Measurements from ENCODE around the gene NFKBIL1. TPM values are rescaled to one million over a fixed set of nuclear protein-coding genes. Genes with fewer than 3 reads are reported as not detected.

The NFKBIL1 gene
- total RNA-seq, 3 donors from 2014 or later = 22.3 to 34.7 (median 26.5) TPM

- H3K4me1 ChIP-seq = no peaks in the 10 kb centered on the region
- TF ChIP-seq CTCF (IDR thresholded peaks at IDR 0.05) (no peak), POLR2A (IDR thresholded peaks at IDR 0.05) (no peak), POLR2AphosphoS5 (IDR thresholded peaks at IDR 0.05) (no peak)
- intact Hi-C loops (cut with DNase I; ENCODE audit: low total_unique reads) = no loop called here
- DNase-seq (ENCODE audit: low spot score in 2 of 2) = no peak
- no peak overlapping the region for H3K4me3 ChIP-seq
- no peaks in the 10 kb centered on the region for H3K9me3 ChIP-seq
- H3K36me3 ChIP-seq = peaks cover 26% of the 10 kb centered on the region
- no peak overlapping the region for H3K27ac ChIP-seq
- H3K27me3 ChIP-seq = no peaks in the 10 kb centered on the region
Observed at GRCh38 chr6:31531771-31532643, 15.4 kb upstream of the NFKBIL1 start.

- TF ChIP-seq CTCF (IDR thresholded peaks at IDR 0.05) (no peak), POLR2AphosphoS5 (IDR thresholded peaks at IDR 0.05) (no peak), POLR2A (IDR thresholded peaks at IDR 0.05) (no peak)
- intact Hi-C loops (cut with DNase I; ENCODE audit: low total_unique reads) = no loop called here
- Histone ChIP-seq H3K4me1 (no peaks in the 10 kb centered on the region), H3K36me3 (peaks cover 26% of the 10 kb centered on the region), H3K4me3 (no peak overlapping the region), H3K27ac (no peak overlapping the region), H3K9me3 (no peaks in the 10 kb centered on the region), H3K27me3 (no peaks in the 10 kb centered on the region)
- no peak for DNase-seq (ENCODE audit: low spot score in 2 of 2)
Observed at GRCh38 chr6:31532644-31533454, 14.6 kb upstream of the NFKBIL1 start.

GRCh38 chr6:31533455-31533841 lies 14.0 kb upstream of the NFKBIL1 start:
- peaks cover 26% of the 10 kb centered on the region for H3K36me3 ChIP-seq
- no peaks in the 10 kb centered on the region for H3K9me3 ChIP-seq
- no peak overlapping the region for H3K4me3 ChIP-seq
- DNase-seq (ENCODE audit: low spot score in 2 of 2) = no peak
- intact Hi-C loops (cut with DNase I; ENCODE audit: low total_unique reads) = no loop called here
- no peaks in the 10 kb centered on the region for H3K27me3 ChIP-seq
- no peak overlapping the region for H3K27ac ChIP-seq
- no peaks in the 10 kb centered on the region for H3K4me1 ChIP-seq
- TF ChIP-seq CTCF (IDR thresholded peaks at IDR 0.05) (no peak), POLR2AphosphoS5 (IDR thresholded peaks at IDR 0.05) (no peak), POLR2A (IDR thresholded peaks at IDR 0.05) (no peak)

- Histone ChIP-seq H3K27me3 (no peaks in the 10 kb centered on the region), H3K4me3 (no peak overlapping the region), H3K9me3 (no peaks in the 10 kb centered on the region), H3K4me1 (peaks cover 2 to 3% of the 10 kb centered on the region in 2 donors), H3K36me3 (peaks cover 26% of the 10 kb centered on the region), H3K27ac (no peak overlapping the region)
- intact Hi-C loops (cut with DNase I; ENCODE audit: low total_unique reads) = no loop called here
- DNase-seq (ENCODE audit: low spot score in 2 of 2) = no peak
- TF ChIP-seq CTCF (IDR thresholded peaks at IDR 0.05) = no peak
- TF ChIP-seq POLR2AphosphoS5 (IDR thresholded peaks at IDR 0.05) = no peak
- no peak for TF ChIP-seq POLR2A (IDR thresholded peaks at IDR 0.05)
Observed at GRCh38 chr6:31534011-31534410, 13.4 kb upstream of the NFKBIL1 start.

Measured in breast epithelium (tissue), 4 donors.